ENCODE data around the gene GDI2. TPM values are rescaled to one million over a fixed set of nuclear protein-coding genes. Genes with fewer than 3 reads are reported as not detected.

Gene GDI2
- total and polyA plus RNA-seq, 2 of the 13 experiments (the other 11 are each of a cell fraction or from before 2014, with no cell fraction given): 153 to 477 TPM

- Histone ChIP-seq H3K27me3 (ENCODE audit: control insufficient read depth in 1 of 2, insufficient read depth in 2 of 2, low read length in 2 of 2) (no peaks in the 10 kb centered on the region), H2AFZ (ENCODE audit: low read length) (no peak overlapping the region), H3K79me2 (ENCODE audit: insufficient read depth, low read length) (no peaks in the 10 kb centered on the region), H3K27ac (ENCODE audit: extremely low read length, insufficient read depth, low read length) (no peak overlapping the region), H3K36me3 (replicated peaks in 1 of 2; ENCODE audit: control insufficient read depth in 1 of 2, insufficient read depth in 2 of 2, low read length in 2 of 2) (peaks cover 11 to 66% of the 10 kb centered on the region in 2 experiments), H3K4me3 (replicated peaks in 1 of 3; ENCODE audit: insufficient read depth in 1 of 3, low read depth in 2 of 3, low read length in 3 of 3) (no peak overlapping the region), H3K9me3 (ENCODE audit: low read length) (no peaks in the 10 kb centered on the region), H4K20me1 (ENCODE audit: insufficient read depth, low read length) (no peaks in the 10 kb centered on the region), H3K9ac (ENCODE audit: insufficient read depth, low read depth, low read length) (no peak overlapping the region), H3K4me2 (ENCODE audit: low read depth, low read length) (no peak overlapping the region), H3K4me1 (ENCODE audit: insufficient read depth, low read length) (peaks cover 22% of the 10 kb centered on the region)
- ChIA-PET POLR2A (no interaction called here), CTCF (ENCODE audit: low intra/inter-chr PET ratio, low total read pairs) (no interaction called here)
- ATAC-seq: no peak
- in situ Hi-C loops (cut with HindIII; ENCODE audit: extremely low pct_ligation_motif_present, low pct_unique_long_range_greater_than_20kb): no loop called here
- intact Hi-C loops (cut with micrococcal nuclease; ENCODE audit: unreplicated experiment): no loop called here
- FAIRE-seq: no peak
- BruUV-seq (replicated peaks): no TSS peak
- no peak for DNase-seq (ENCODE audit: low spot score)
- WGBS (ENCODE audit: low lambda C conversion rate): 88% methylated on average over 2 of the region's 2 CpGs
- TF ChIP-seq CREB1 (IDR thresholded peaks at IDR 0.05) (0 out of 2 replicates have a peak, but pooled peaks have one; percentile 10), CREB1 (CRISPR knock-in tag; IDR thresholded peaks at IDR 0.05) (no peak), ZNF674 (CRISPR knock-in tag; IDR thresholded peaks at IDR 0.05; ENCODE audit: low read depth) (no peak), ATF7 (IDR thresholded peaks at IDR 0.05) (peak; percentile 93), ATF7 (CRISPR knock-in tag; IDR thresholded peaks at IDR 0.05) (no peak), THAP7 (CRISPR knock-in tag; IDR thresholded peaks at IDR 0.05) (no peak), MEIS2 (CRISPR knock-in tag; IDR thresholded peaks at IDR 0.05) (no peak), ZNF570 (CRISPR knock-in tag; IDR thresholded peaks at IDR 0.05; ENCODE audit: borderline replicate concordance) (no peak), SOX5 (CRISPR knock-in tag; IDR thresholded peaks at IDR 0.05; ENCODE audit: borderline replicate concordance) (no peak), ATRX (CRISPR knock-in tag; IDR thresholded peaks at IDR 0.05; ENCODE audit: borderline replicate concordance) (no peak), ZNF407 (CRISPR knock-in tag; IDR thresholded peaks at IDR 0.05; ENCODE audit: not compliant biosample characterization) (no peak), FOXP1 (IDR thresholded peaks at IDR 0.05) (no peak), FOXP1 (CRISPR knock-in tag; IDR thresholded peaks at IDR 0.05) (no peak), TCF12 (IDR thresholded peaks at IDR 0.05) (no peak), TCF12 (CRISPR knock-in tag; IDR thresholded peaks at IDR 0.05) (no peak), ZNF333 (CRISPR knock-in tag; IDR thresholded peaks at IDR 0.05; ENCODE audit: borderline replicate concordance) (no peak), GMEB1 (CRISPR knock-in tag; IDR thresholded peaks at IDR 0.05; ENCODE audit: borderline replicate concordance) (no peak)
Measured at GRCh38 chr10:5738427-5738826, 74.8 kb downstream of the GDI2 start.
